ENCODE data around the gene THEMIS.

DNA sequence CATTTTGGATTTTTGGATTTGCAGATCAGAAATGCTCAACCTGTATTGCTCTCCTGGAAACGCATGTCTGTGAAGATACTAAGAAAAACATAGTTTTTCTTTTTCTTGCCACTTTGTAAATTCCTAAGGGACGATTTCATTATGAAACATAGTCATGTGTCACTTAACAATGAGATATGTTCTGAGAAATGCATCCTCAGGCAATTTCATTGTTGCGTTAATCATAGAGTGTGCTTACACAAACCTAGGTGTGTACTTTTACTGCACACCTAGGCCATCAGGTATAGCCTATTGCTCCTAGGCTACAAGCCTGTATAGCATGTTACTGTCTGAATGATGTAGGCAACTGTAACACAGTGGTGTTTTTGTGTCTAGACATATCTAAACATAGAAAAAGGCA lies 13.4 kb upstream of the THEMIS start:
- TF ChIP-seq, protein P1, sequence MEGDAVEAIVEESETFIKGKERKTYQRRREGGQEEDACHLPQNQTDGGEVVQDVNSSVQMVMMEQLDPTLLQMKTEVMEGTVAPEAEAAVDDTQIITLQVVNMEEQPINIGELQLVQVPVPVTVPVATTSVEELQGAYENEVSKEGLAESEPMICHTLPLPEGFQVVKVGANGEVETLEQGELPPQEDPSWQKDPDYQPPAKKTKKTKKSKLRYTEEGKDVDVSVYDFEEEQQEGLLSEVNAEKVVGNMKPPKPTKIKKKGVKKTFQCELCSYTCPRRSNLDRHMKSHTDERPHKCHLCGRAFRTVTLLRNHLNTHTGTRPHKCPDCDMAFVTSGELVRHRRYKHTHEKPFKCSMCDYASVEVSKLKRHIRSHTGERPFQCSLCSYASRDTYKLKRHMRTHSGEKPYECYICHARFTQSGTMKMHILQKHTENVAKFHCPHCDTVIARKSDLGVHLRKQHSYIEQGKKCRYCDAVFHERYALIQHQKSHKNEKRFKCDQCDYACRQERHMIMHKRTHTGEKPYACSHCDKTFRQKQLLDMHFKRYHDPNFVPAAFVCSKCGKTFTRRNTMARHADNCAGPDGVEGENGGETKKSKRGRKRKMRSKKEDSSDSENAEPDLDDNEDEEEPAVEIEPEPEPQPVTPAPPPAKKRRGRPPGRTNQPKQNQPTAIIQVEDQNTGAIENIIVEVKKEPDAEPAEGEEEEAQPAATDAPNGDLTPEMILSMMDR (IDR thresholded peaks at IDR 0.05): no peak
- TF ChIP-seq POLR2AphosphoS5 (IDR thresholded peaks at IDR 0.05): no peak

Data from suprapubic skin (tissue), 3 donors.